NCI-H2196 (cell line): ENCODE data around the gene PIK3AP1.

ENCODE experiments used
- DNase-seq: peaks from one replicate; lab custom pipeline; 2025; ENCODE audit not compliant: unreplicated experiment; lab: John Stamatoyannopoulos, UW

Gene PIK3AP1

DNA sequence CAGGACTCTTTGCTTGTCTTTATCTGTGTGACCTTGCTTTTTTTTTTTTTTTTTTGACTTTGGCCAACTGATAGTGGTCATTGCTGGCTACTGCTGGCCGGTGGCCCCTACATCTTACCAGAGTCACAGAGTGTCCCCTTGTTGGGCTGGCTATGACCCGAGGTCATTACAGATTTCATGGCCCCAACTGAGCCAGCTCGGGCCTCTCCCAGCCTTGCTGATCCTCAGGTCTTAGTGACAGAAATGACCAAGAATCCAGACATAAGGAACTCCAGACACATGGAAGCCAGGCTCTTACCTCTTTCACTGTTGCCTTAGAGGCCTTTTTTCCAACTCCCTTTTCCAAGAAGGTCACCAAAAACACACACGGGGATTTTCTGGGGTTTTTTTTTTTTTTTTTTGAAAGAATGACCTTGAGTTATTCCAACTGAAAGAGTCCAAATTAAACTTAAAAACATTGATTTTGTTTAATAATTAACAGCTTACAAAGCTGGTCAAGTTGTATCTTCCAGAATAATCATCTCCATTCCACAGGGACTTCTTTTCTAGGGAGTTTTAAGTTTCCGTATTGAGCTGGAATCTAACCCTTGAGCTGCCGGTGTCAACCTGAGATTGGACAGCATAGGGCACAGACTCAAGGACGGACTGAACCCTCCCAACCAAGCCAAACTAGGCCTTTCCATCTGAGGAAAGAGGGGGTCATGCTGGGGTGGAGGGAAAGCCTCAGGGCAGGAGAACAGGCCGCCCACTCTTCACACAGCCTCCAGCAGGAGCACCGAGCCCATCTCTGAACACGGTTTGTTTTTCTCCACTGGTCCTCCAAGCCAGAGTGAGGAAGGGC is 43.8 kb downstream of the PIK3AP1 start:
- no peak for DNase-seq

DNA sequence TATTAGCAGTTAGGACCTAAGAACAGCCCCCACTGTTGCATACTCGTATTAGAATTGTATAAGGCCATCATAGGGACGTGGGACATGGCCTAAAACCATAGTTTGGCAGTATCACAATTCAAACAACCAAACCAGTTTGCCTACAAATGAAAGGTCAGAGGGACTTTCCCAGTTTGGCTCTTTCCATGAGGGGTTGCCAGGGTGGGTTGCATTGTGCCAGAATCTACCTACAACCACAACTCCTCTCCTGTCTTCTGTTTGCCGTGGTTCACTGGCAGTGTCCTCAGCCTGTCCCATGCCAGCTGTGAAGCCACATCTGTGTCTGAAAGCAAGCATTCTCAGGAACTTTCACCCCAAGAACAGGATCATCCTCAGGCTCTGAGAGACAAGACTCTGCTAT is 44.5 kb downstream of the PIK3AP1 start:
- DNase-seq, result no peak

DNA sequence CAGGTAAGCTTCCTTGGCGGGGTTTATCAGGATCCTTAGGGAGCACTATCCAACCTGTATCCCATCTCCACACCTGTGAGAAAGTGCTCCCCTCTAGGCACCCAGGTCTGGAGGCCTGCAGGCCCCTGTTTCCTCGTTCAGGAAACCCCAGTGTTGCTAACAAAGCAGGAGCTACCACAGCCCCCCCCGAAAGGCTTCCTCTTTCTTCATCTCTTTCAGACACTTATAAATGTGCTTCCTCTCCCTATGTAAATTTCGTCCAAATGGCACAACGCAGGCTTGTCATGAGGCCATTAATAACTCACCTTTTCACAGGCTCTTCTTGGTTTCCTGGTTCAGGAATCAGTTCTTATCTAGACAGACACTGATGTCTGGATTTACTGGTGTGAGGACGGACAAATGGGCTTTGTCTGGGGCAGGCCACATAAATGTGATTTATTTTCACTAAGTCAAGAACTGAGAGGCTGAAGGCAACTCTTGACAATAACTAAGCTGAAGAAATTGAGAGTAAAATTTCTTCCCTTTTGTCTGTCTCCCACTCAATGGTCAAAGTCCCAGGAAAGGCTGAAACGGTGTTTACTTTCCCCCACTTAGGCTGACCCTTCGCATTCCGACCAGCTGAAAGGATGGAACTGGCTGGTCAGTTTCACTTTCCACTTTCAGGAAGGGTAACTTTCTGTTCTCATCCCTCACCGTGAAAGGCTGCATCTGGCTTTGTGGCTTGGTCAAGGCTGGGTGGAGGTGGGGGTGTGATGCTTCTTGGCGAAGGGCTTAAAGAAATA is 46.8 kb downstream of the PIK3AP1 start:
- no peak for DNase-seq

DNA sequence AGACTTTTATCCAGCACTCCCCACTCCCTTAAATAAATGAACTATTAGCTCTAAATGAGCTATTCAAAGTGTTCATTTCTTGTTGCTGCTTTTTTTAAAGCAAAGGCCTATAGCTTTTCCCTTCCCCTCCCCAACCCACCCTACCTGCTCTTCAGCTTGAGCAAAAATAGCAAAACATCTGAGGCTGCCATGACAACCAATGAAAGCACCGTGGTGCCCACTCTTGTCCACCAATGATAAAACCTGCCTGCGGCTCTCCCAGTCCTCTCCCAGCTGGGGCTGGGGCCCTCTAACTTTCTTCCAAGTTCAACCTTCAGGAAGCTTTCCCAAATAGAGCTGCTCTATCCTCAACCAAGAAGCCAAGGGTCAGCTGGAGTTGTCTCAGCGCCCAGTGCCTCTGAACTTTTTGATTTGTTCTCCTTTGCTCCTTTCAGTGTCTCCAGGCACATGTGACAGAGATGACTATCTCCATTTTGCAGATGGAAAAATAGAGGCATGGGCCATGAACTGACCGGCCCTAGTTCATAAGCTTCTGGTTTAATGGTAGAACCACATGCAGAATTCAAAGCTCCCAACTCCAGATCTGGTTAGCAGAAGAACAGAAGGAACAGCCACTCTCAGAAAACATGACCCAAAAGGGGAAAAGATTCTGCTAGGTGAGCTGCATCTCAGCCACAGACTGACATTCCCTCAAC is 47.7 kb downstream of the PIK3AP1 start:
- no peak for DNase-seq

DNA sequence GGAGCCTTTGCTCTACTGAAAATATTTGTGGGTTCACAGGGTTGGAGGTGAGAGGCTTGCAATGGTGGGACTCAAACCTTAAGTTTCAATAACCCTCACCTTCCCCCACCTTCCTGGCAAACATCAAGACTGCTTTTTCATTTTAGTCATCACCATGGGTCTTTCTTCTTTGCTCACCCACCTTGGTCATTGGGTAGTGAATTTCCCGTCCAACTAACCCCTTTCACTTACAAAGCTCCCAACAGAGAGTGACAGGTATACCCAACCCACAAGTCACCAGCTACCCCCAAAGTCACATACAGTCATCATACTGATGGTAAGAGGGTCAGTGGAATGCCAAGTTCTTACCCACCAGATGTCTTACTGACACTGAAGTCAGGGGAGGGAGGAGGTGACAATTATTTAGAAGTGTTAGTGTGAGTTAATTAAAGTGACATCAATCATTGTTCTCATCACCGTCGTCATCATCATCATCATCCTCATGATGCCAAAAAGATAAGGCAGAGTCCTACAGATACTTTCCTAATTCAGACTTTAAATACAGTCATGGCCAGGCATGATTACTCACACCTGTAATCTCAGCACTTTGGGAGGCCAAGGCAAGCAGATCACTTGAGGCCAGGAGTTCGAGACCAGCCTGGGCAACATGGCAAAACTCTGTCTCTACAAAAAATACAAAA is 49.0 kb downstream of the PIK3AP1 start:
- DNase-seq, result no peak

DNA sequence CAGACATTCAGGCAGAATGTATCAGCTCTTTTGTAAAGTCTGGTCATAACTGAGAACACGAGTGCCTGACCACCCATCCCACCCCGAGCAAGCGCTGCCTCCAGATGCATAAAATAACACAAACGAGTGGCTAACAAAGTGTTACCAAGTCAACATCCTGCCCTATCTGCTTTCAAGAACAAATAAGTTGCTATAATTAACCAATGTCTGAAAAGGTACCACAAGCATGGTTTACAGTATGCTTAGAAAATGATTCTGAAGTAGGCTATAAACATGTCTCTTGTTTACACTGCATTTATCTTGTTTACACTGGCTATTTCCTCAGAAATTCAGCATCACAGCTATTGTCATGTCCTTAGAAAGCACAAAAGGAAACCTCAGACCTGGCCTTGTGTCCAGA is 49.5 kb downstream of the PIK3AP1 start:
- peak; percentile 59 for DNase-seq

DNA sequence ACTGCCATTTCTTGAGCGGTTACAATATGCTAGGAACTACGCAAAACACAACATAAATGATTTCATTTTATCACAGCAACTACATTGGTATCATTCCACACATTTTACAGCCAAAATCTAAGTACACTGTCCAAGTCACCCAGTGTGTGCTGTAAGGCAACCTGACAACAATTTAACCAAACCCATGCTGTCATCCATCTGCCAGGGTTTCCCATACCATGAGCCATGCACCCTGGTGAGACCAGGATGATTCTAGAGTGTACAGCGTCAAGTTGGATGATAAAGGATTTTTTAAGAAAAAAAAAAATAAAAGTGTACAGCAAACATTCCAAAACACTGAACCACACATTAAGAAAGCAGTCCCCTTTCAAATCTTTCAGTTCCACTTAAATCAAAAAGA is 52.9 kb downstream of the PIK3AP1 start:
- no peak for DNase-seq

DNA sequence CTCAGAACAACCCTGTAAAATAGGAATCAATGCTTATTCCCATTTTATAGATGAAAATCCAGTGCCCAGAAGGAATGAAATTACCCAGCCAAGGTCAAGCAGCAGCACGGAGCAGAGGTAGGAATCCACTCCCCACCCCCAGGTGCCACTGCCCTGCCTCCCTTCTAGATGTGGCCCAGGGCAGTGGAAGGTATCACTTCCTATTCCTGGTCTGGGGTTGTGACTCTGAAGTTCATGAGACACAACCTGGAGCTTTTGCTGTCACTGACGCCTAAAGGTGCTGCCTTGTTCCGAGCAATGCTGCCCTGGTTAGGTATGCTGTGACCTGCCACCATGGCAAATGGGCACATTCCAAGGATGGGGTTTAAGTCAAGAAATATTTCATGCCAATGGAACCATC is 53.6 kb downstream of the PIK3AP1 start:
- DNase-seq, result no peak

DNA sequence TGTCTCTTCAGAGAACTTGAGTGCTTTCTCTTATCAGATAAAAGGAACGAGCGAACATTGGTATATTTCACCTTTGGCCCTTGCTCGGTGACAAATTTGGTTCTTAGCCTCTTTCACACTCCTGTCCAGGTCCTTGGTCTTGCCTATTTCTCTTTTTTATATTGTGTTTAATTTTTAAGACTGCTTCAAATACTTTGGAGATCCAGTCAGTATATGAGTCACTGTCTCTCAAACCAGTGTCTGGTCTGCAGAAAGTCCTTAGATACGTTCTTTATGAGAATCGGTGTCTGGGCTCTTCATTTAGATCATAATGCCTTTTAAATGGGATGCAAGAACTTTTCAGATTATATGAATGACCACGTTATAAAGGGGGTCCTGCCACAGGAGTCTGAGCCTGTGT is 55.0 kb downstream of the PIK3AP1 start:
- no peak for DNase-seq

DNA sequence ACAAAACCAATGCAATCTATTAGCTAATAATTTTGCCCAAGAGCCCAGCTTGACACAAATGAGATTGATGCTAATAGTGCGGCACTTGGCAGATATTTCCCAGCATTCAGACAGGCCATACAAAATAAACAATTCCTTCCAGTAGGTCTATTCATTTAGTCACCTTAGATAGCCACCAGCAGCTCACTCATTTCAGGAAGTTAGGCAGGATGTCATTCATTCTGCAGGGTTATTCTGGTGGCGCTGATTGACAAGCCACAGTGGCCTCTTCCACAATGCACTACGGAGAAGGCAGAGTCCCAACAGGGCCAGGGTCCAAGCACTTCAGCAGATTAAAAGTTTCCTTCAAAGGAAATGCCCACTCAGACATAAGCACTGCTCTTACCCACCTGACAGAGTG is 55.8 kb downstream of the PIK3AP1 start:
- DNase-seq, result no peak

DNA sequence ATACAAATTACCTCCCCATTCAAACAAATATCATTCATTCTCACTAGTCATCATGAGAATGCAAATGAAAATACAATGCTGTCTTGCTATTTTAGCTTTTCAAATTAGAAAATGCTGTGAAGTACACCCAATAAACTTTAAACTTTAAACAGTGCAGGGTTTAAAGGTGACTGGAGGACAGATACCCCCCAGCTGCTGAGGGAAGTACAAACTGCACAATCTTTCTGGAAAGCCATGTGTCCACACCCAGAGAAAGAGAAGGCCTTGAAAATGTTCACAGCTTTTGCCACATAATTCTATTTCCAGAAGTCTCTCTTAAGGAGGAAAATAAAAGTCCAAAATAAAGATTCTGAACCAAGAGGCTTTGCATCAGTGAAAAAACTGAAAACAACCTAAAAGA is 56.5 kb downstream of the PIK3AP1 start:
- no peak for DNase-seq

DNA sequence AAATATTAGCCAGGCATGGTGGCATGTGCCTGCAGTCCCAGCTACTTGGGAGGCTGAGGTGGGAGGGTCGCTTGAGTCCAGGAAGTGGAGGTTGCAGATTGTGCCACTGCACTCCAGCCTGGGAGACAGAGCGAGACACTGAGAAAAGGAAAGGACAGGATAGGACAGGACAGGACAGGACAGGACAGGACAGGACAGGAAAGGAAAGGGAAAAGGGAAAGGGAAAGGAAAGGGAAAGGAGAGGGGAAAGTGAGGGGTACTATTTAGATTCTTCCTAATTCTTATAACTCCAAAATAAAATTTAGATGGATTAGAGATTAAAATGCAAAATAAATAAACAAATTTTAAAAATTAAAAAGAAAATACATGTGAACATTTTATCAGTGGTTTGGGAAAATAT is 58.7 kb downstream of the PIK3AP1 start:
- no peak for DNase-seq

DNA sequence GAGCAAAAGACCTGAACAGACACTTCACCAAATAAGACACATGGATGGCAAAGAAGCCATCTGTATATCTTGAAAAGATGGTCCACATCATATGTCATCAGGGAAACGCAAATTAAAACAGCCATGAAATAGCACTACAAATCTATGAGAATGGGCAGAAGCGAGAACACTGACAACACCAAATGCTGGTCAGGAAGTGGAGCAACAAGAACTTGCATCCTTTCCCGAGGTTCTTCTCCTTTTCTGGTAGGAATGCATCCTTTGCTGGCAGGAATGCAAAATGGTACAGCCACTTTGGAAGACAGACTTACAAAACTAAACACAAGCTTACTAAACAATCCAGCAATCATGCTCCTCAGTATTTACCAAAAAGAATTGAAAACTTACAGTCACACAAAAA is 60.0 kb downstream of the PIK3AP1 start:
- DNase-seq, result no peak

DNA sequence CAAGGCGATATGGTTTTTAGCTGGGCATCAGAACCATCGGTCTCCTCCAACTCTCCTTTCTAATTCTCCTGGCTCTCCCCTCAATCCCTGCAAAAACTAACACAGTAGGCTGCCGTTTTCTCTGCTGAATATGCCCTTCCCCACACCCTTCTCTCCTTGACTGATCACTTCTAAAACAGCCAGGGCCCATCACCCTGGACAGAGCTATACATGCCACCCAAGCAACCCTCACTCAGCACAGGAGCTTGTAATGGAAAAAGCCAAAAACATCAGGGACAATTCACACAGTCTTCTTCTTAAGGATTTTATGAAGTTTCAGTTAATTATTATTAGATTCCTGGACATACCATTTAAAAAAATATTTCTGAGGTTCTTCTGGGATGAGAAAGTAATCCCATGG is 61.5 kb downstream of the PIK3AP1 start:
- DNase-seq, result no peak

DNA sequence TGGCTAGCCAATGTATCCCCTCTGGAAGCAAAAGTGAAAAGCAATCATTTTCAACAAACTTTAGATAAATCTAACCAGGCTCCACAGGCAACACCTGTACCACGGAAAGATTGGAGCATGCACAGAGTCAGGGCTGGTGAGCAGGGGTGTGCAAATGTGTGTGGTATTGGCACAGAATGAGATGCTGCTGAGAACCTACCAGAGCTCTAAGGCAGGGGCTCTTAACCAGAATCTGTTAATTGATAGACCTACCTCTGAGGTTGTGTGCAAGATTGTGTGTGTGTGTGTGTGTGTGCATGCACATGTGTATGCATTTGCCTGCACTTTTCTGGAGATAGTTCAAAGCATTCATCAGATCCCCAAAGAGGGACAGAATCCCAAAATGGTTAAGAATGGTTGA is 62.9 kb downstream of the PIK3AP1 start:
- DNase-seq, result no peak

DNA sequence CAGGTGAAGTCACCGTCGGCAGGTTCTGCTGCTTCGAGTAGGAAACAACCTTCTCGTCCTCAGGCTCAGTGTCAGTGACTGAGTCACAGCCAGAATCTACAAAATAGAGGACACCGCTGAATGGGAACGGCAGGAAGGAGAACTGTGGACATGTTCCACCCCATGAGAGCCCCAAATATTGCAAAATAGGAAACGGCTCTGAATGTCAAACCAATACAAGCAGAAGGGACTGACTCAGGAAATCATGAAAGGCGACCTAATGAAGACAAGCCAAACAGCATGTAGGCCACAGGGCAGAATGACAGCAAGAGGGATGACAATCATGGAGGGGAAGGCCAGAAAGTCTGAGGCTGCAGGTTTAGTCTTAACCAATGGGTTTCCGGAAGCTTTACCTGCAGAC is 63.5 kb downstream of the PIK3AP1 start:
- DNase-seq, result no peak

DNA sequence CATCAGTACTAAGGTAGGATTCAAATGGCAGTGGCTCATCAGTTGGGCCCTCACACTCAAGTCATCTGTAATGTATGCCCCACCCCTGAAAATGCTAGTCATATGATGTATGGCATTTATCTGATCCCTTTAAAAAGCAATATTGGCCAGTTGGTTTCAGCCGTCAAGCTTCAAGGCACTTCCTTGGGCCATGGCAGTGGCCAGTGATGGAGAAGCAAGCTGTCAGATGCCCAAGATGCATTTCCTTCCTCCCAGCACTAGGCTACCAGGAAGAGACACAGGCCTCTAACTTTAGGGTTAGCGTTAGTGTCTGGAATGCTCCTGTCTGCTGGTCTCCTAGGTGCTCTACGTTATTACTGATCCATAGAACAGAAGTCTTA is 64.1 kb downstream of the PIK3AP1 start:
- DNase-seq, result no peak

DNA sequence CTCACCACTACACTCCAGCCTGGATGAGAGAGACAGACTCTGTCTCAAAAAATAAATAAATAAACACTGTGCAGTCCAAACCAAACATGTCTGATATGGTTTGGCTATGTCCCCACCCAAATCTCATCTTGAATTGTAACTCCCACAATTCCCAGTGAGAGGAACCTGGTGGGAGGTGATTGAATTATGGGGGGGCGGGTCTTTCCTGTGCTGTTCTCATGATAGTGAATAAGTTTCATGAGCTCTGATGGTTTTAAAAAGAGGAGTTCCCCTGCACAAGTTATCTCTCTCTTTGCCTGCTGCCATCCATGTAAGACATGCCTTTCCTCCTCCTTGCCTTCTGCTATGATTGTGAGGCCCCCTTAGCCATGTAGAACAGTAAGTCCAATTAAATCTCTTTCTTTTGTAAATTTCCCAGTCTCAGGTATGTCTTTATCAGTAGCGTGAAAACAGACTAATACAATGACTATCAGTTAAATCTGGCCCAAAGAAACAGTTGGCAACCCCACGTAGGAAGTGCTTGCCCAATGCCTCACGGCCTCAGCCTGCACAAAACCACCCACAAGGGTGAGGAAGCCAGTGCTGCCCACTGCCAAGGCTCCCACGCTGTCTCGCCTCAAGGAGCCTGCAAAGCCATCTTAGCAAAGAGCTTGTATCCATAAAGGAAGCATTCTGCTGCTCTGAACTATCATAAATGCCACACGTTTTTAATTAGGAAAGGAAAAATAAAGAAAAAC is 64.7 kb downstream of the PIK3AP1 start:
- DNase-seq, result no peak

DNA sequence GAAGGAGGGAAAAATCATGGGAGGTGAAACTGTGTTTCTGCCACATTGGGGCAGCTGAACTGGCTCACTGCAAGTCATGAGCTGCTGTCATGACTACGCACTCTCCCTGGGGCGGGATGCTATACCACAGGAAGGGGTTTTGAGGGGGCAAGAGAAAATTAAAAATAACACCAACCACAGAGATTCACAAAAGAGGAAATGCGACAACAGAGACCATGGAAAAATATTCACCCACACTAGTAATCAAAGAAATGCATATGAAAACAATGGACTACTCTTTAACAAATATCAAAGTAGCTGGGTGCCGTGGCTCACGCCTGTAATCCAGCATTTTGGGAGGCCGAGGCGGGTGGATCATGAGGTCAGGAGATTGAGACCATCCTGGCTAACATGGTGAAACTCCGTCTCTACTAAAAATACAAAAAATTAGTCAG is 68.3 kb downstream of the PIK3AP1 start:
- DNase-seq, result no peak

DNA sequence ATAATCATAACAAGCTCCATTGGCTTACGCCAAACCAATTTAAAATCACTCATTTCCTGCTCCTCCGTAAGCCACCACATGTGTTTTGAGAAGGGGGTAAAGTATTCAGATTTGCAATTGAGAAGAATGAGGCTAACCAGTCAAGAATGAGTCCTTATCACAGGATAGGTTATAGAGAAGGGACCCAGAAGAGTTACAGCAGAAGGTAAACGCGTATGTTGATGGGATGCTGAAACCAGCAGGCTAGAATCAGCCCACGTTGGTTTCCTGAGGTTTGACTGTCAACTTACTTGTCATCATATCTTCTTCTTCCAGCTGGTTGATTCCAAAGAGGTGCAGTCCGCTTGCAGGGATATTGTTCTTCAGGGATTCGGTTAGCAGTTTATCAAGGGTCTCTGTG is 69.4 kb downstream of the PIK3AP1 start:
- no peak for DNase-seq

DNA sequence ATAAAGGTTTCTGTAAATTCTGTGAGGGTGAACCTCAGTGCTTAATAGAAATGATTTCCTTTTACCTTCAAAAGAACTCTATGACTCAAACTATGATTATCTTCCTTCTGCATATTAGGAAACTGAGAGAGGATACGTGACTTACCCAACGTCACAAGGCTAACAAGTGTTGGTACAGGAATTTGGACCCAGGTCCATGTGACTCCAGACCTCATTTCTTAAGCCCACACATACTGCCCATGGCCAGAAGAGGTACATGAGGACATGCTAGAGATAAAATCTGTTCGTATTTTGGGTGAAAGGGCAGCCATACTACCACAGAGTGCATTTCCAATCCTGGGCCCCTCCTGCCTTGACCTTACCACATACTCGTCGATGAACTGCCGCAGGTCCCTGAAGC is 72.0 kb downstream of the PIK3AP1 start:
- DNase-seq, result no peak
